Astrocyte (in vitro differentiated cells and primary cell): ENCODE measurements around the gene PRICKLE1.

Experiments
- CTCF ChIP-seq: IDR thresholded peaks from 2 replicates; pipeline ENCODE4 v1.5.1; 2011; ENCODE audit warnings: low read depth, mild to moderate bottlenecking, inconsistent platforms, low read length, moderate library complexity; ENCODE audit not compliant: insufficient read depth
- EZH2 ChIP-seq: IDR thresholded peaks from 2 replicates; pipeline ENCODE4 v1.6.1; 2012; ENCODE audit warnings: mild to moderate bottlenecking, low read length, inconsistent platforms; ENCODE audit not compliant: insufficient read depth

- TF ChIP-seq EZH2: no peak
- no peak for TF ChIP-seq CTCF
Observed at GRCh38 chr12:42607584-42608058, 18.1 kb upstream of the PRICKLE1 start.
